ENCODE measurements around the gene RRAD. TPM values are rescaled to one million over a fixed set of nuclear protein-coding genes. Genes with fewer than 3 reads are reported as not detected.

Gene RRAD
- total RNA-seq, 1 donor, result 0.72 TPM

- no peak overlapping the region for H3K4me3 ChIP-seq (ENCODE audit: low read depth, low read length)
- no peak for DNase-seq (ENCODE audit: low read depth)
- no peak for TF ChIP-seq CTCF (IDR thresholded peaks at IDR 0.05; ENCODE audit: insufficient read depth, low read length)
Measured at GRCh38 chr16:66931665-66932064, 6.3 kb upstream of the RRAD start.

- peak; percentile 52 for DNase-seq (ENCODE audit: low read depth)
- no peak overlapping the region for H3K4me3 ChIP-seq (ENCODE audit: low read depth, low read length)
- TF ChIP-seq CTCF (IDR thresholded peaks at IDR 0.05; ENCODE audit: insufficient read depth, low read length), result no peak
Measured at GRCh38 chr16:66930189-66930588, 4.9 kb upstream of the RRAD start.

- peak; percentile 53 for TF ChIP-seq CTCF (IDR thresholded peaks at IDR 0.05; ENCODE audit: insufficient read depth, low read length)
- DNase-seq (ENCODE audit: low read depth), result peak; percentile 41
- H3K4me3 ChIP-seq (ENCODE audit: low read depth, low read length), result no peak overlapping the region
Measured at GRCh38 chr16:66928702-66929388, 3.5 kb upstream of the RRAD start.

- DNase-seq (ENCODE audit: low read depth), result no peak
- TF ChIP-seq CTCF (IDR thresholded peaks at IDR 0.05; ENCODE audit: insufficient read depth, low read length), result no peak
Measured at GRCh38 chr16:66927918-66928649, 2.7 kb upstream of the RRAD start.

GRCh38 chr16:66926961-66927436, 1.7 kb upstream of the RRAD start:
- no peak for TF ChIP-seq CTCF (IDR thresholded peaks at IDR 0.05; ENCODE audit: insufficient read depth, low read length)
- no peak overlapping the region for H3K4me3 ChIP-seq (ENCODE audit: low read depth, low read length)
- DNase-seq (ENCODE audit: low read depth), result peak; percentile 81

More at GRCh38 chr16:66927918-66928649, 2.7 kb upstream of the RRAD start:
- no peak overlapping the region for H3K4me3 ChIP-seq (ENCODE audit: low read depth, low read length)

GRCh38 chr16:66926171-66926947, 1.0 kb upstream of the RRAD start:
- no peak for TF ChIP-seq CTCF (IDR thresholded peaks at IDR 0.05; ENCODE audit: insufficient read depth, low read length)
- H3K4me3 ChIP-seq (ENCODE audit: low read depth, low read length), result no peak overlapping the region
- peak; percentile 36 for DNase-seq (ENCODE audit: low read depth)
